AG08396 (cell line): ENCODE results near the gene NOTUM.
A peak's percentile ranks its signal among the peaks of the same experiment; 100 is the strongest.
"Not testable (repeated sequence)": the region's sequence is repeated elsewhere in the genome, so short reads cannot be mapped to it uniquely, and the experiment has no call there.

Source experiments
- DNase-seq: peaks from one replicate; pipeline ENCODE4 v3.0.0; 2012; ENCODE audit warnings: low spot score, mixed read lengths

NOTUM gene

GRCh38 chr17:81996232-81996756 lies 35.3 kb upstream of the NOTUM start:
- no peak for DNase-seq

GRCh38 chr17:81995463-81996231 lies 34.7 kb upstream of the NOTUM start:
- no peak for DNase-seq

GRCh38 chr17:81994593-81995462 lies 33.8 kb upstream of the NOTUM start:
- no peak for DNase-seq

GRCh38 chr17:81993729-81994592 lies 33.0 kb upstream of the NOTUM start:
- no peak for DNase-seq

- no peak for DNase-seq
These were observed 31.5 kb upstream of the NOTUM start for GRCh38 chr17:81992306-81993102.

- peak; percentile 85 for DNase-seq
These were observed 30.8 kb upstream of the NOTUM start for GRCh38 chr17:81991684-81992305.

- DNase-seq: no peak
These were observed 30.1 kb upstream of the NOTUM start for GRCh38 chr17:81990836-81991683.

- no peak for DNase-seq
These were observed 26.3 kb upstream of the NOTUM start for GRCh38 chr17:81987161-81987770.

GRCh38 chr17:81986606-81987005 lies 25.6 kb upstream of the NOTUM start:
- DNase-seq: no peak

- no peak for DNase-seq
These were observed 23.9 kb upstream of the NOTUM start for GRCh38 chr17:81984773-81985410.

- no peak for DNase-seq
These were observed 22.8 kb upstream of the NOTUM start for GRCh38 chr17:81983639-81984373.

- no peak for DNase-seq
These were observed 22.1 kb upstream of the NOTUM start for GRCh38 chr17:81983011-81983638.

GRCh38 chr17:81981511-81981910 lies 20.5 kb upstream of the NOTUM start:
- DNase-seq: not testable (repeated sequence)

- no peak for DNase-seq
These were observed 19.8 kb upstream of the NOTUM start for GRCh38 chr17:81980707-81981343.

GRCh38 chr17:81980122-81980521 lies 19.1 kb upstream of the NOTUM start:
- DNase-seq: no peak

GRCh38 chr17:81978524-81979298 lies 17.7 kb upstream of the NOTUM start:
- DNase-seq: no peak
